HepG2 (cell line): ENCODE measurements around the gene ATG4B. TPM values are rescaled to one million over a fixed set of nuclear protein-coding genes. Genes with fewer than 3 reads are reported as not detected.

Experiments used
- ATAC-seq: fragments of 200-7000 bp; cut with Tn5 transposase; 3 replicates; pipeline ENCODE4 v1.9.1; 2020; ENCODE audit warnings: mild to moderate bottlenecking, moderate library complexity
- BruUV-seq: library from RNA; stranded (reverse); fragments of 400-500 nt; replicated peaks from 2 replicates; lab custom pipeline; 2021; lab: Mats Ljungman, UMichigan
- CTCF ChIA-PET: fragments of 300-600 bp; formaldehyde crosslinking; extraction: SDS; loops from one replicate; lab custom pipeline; 2021; ENCODE audit warnings: low total read pairs, inconsistent platforms, low intra/inter-chr PET ratio; lab: Yijun Ruan, JAX
- POLR2A ChIA-PET: fragments of 350-600 bp; sonication (Branson Sonifier 250); formaldehyde crosslinking; loops from one replicate; lab custom pipeline; 2020; ENCODE audit warnings: antibody characterized with exemption, inconsistent platforms; lab: Yijun Ruan, JAX
- DNase-seq: peaks from one replicate; pipeline ENCODE4 v3.0.0-alpha.2; 2015; ENCODE audit warnings: low spot score
- FAIRE-seq: peaks from 3 replicates; lab custom pipeline; 2011; peaks lifted over from hg19 to GRCh38; lab: Jason Lieb, UNC
- H2AFZ ChIP-seq: one replicate; pipeline ENCODE4 v1.6.1; 2011; ENCODE audit warnings: low read length, inconsistent platforms
- H3K27ac ChIP-seq: fragments of 300-600 bp; 3 replicates; pipeline ENCODE4 v1.8.0; 2011; ENCODE audit warnings: mixed run types, mild to moderate bottlenecking, mixed read lengths, low read length, inconsistent platforms; ENCODE audit not compliant: insufficient read depth; ENCODE audit errors: extremely low read length
- H3K27me3 ChIP-seq, 2 experiments: fragments of 200-600 bp in 1 of 2; 2 replicates in 1 of 2; 3 replicates in 1 of 2; pipeline versions ENCODE4 v1.6.0 to v1.8.0; 2011; ENCODE audit warnings: low read length in 2 of 2, mild to moderate bottlenecking in 2 of 2, moderate library complexity in 2 of 2, inconsistent platforms in 1 of 2; ENCODE audit not compliant: insufficient read depth in 2 of 2, control insufficient read depth in 1 of 2
- H3K36me3 ChIP-seq, 2 experiments: fragments of 200-600 bp in 1 of 2; replicated peaks in 1 of 2; 2 replicates in 1 of 2; 3 replicates in 1 of 2; pipeline versions ENCODE4 v1.5.1 to v1.8.0; 2011; ENCODE audit warnings: low read length in 2 of 2, inconsistent platforms in 1 of 2; ENCODE audit not compliant: insufficient read depth in 2 of 2, control insufficient read depth in 1 of 2
- H3K4me1 ChIP-seq: 2 replicates; pipeline ENCODE4 v1.5.1; 2012; ENCODE audit warnings: low read length, inconsistent platforms; ENCODE audit not compliant: insufficient read depth
- H3K4me2 ChIP-seq: 2 replicates; pipeline ENCODE4 v1.6.0; 2011; ENCODE audit warnings: low read depth, low read length, inconsistent platforms
- H3K4me3 ChIP-seq, 3 experiments: fragments of 200-600 bp in 1 of 3; sonication (generic), shearing (Covaris generic) in 1 of 3; replicated peaks in 1 of 3; 2 replicates each; pipeline ENCODE4 v1.5.1; 2011 to 2016; ENCODE audit warnings: low read length in 3 of 3, inconsistent platforms in 2 of 3, low read depth in 2 of 3, mild to moderate bottlenecking in 2 of 3, control low read depth in 1 of 3, mixed read lengths in 1 of 3; ENCODE audit not compliant: insufficient read depth in 1 of 3
- H3K79me2 ChIP-seq: one replicate; pipeline ENCODE4 v1.6.1; 2011; ENCODE audit warnings: low read length, inconsistent platforms; ENCODE audit not compliant: insufficient read depth
- H3K9ac ChIP-seq: 2 replicates; pipeline ENCODE4 v1.6.0; 2011; ENCODE audit warnings: mild to moderate bottlenecking, low read depth, low read length, inconsistent platforms; ENCODE audit not compliant: insufficient read depth
- H3K9me3 ChIP-seq: 2 replicates; pipeline ENCODE4 v1.5.1; 2012; ENCODE audit warnings: mild to moderate bottlenecking, low read length
- H4K20me1 ChIP-seq: 2 replicates; pipeline ENCODE4 v1.6.0; 2011; ENCODE audit warnings: inconsistent platforms, mild to moderate bottlenecking, low read length, moderate library complexity; ENCODE audit not compliant: insufficient read depth
- CREB3 ChIP-seq: sonication (generic); formaldehyde crosslinking; IDR thresholded peaks from 2 replicates; pipeline ENCODE4 v1.5.0; 2020; ENCODE audit warnings: missing genetic modification reagents
- PRDM10 ChIP-seq: sonication (generic); formaldehyde crosslinking; IDR thresholded peaks from 2 replicates; pipeline ENCODE4 v1.4.0; 2020; ENCODE audit warnings: low read depth, missing genetic modification reagents
- TERF1 ChIP-seq: sonication (generic); formaldehyde crosslinking; IDR thresholded peaks from 2 replicates; pipeline ENCODE4 v1.8.0; 2022; ENCODE audit warnings: mild to moderate bottlenecking, missing genetic modification reagents, moderate library complexity
- THAP11 ChIP-seq: IDR thresholded peaks from 2 replicates; pipeline ENCODE4 v1.6.1; 2016; ENCODE audit warnings: missing biosample characterization, missing genetic modification reagents
- ZBTB10 ChIP-seq: sonication (generic); formaldehyde crosslinking; IDR thresholded peaks from 2 replicates; pipeline ENCODE4 v1.4.0; 2020; ENCODE audit warnings: missing genetic modification reagents, borderline replicate concordance
- ZBTB49 ChIP-seq: sonication (generic); formaldehyde crosslinking; IDR thresholded peaks from 2 replicates; pipeline ENCODE4 v1.4.0; 2020; ENCODE audit warnings: missing genetic modification reagents, borderline replicate concordance
- ZNF17 ChIP-seq: sonication (generic); formaldehyde crosslinking; IDR thresholded peaks from 2 replicates; pipeline ENCODE4 v1.5.0; 2020; ENCODE audit warnings: mild to moderate bottlenecking, missing genetic modification reagents
- ZNF331 ChIP-seq: sonication (generic); formaldehyde crosslinking; IDR thresholded peaks from 2 replicates; pipeline ENCODE4 v1.4.0; 2020; ENCODE audit warnings: missing genetic modification reagents
- ZNF468 ChIP-seq: sonication (generic); formaldehyde crosslinking; IDR thresholded peaks from 2 replicates; pipeline ENCODE4 v1.8.0; 2022; ENCODE audit warnings: mild to moderate bottlenecking, moderate library complexity, missing genetic modification reagents
- ZNF644 ChIP-seq: IDR thresholded peaks from 2 replicates; pipeline ENCODE4 v1.6.1; 2016; ENCODE audit warnings: low read depth
- ZNF790 ChIP-seq: sonication (generic); formaldehyde crosslinking; IDR thresholded peaks from 2 replicates; pipeline ENCODE4 v1.8.0; 2022; ENCODE audit warnings: missing genetic modification reagents, mild to moderate bottlenecking, borderline replicate concordance
- ZSCAN30 ChIP-seq: sonication (generic); formaldehyde crosslinking; IDR thresholded peaks from 2 replicates; pipeline ENCODE4 v1.5.0; 2020; ENCODE audit warnings: mild to moderate bottlenecking, missing genetic modification reagents
- WGBS: methylation state at CpG from one replicate; pipeline ENCODE4 v1.1.6; 2017; ENCODE audit warnings: low lambda C conversion rate; 5-methylcytosine and 5-hydroxymethylcytosine counted together
- in situ Hi-C: cut with HindIII; loops from 2 replicates; pipeline ENCODE4 v1.10.0; 2017; ENCODE audit warnings: low pct_unique_long_range_greater_than_20kb; ENCODE audit not compliant: extremely low pct_ligation_motif_present
- intact Hi-C: fragments of 100-400 bp; cut with micrococcal nuclease; formaldehyde crosslinking; loops from one replicate; pipeline ENCODE4 v1.10.0; 2022; ENCODE audit not compliant: unreplicated experiment
- polyA plus RNA-seq, 8 experiments: library from polyadenylated mRNA; depleted of rRNA in 3 of 8; stranded (reverse) in 7 of 8; unstranded in 1 of 8; fragments of >200 nt; fragmentation: Illumina TruSeq in 4 of 8; extraction: Trizol in 4 of 8; gene quantifications; 2 replicates each; pipeline versions ENCODE4 v1.2.1 to v1.2.3, GENCODE V29; 2011 to 2016; ENCODE audit warnings: low read depth in 4 of 8, missing spikeins in 1 of 8, mixed read lengths in 1 of 8; ENCODE audit not compliant: insufficient read depth in 1 of 8
- total RNA-seq, 5 experiments: library from RNA; depleted of rRNA; stranded (reverse); fragments of >200 nt; fragmentation: Illumina TruSeq; extraction: Trizol; gene quantifications; 2 replicates each; pipeline ENCODE4 v1.2.3, GENCODE V29; 2016; ENCODE audit warnings: low read depth in 1 of 5

ATG4B gene
- total and polyA plus RNA-seq, 2 of the 13 experiments (the other 11 are each of a cell fraction or from before 2014, with no cell fraction given) = 95.5 to 239 TPM

- H4K20me1 ChIP-seq = no peaks in the 10 kb centered on the region
- H3K36me3 ChIP-seq = peaks cover 23 to 72% of the 10 kb centered on the region in 2 experiments
- no peak overlapping the region for H3K4me2 ChIP-seq
- H3K27ac ChIP-seq = no peak overlapping the region
- CTCF ChIA-PET = no interaction called here
- POLR2A ChIA-PET = interaction anchor here (3.0 kb wide), 1 partner anchor 10 kb away, joined by 10 read pairs; no protein-coding TSS in a partner anchor
- BruUV-seq = no TSS peak
- H2AFZ ChIP-seq = no peak overlapping the region
- no peaks in the 10 kb centered on the region for H3K79me2 ChIP-seq
- in situ Hi-C loops = no loop called here
- H3K27me3 ChIP-seq = no peaks in the 10 kb centered on the region
- no peak for DNase-seq
- WGBS = 96% methylated on average over 6 of the region's 6 CpGs
- H3K4me1 ChIP-seq = no peaks in the 10 kb centered on the region
- ATAC-seq = no peak
- no peaks in the 10 kb centered on the region for H3K9me3 ChIP-seq
- H3K9ac ChIP-seq = no peak overlapping the region
- intact Hi-C loops = loop anchor here (5.0 kb wide), 1 partner anchor 47 kb away; no protein-coding TSS in a partner anchor
- no peak for FAIRE-seq
- H3K4me3 ChIP-seq = no peak overlapping the region
- TF ChIP-seq ZNF17 (CRISPR knock-in tag) (no peak), PRDM10 (CRISPR knock-in tag) (no peak), ZNF790 (no peak), ZBTB10 (no peak), ZNF468 (CRISPR knock-in tag) (no peak), ZBTB49 (CRISPR knock-in tag) (no peak), ZNF331 (CRISPR knock-in tag) (no peak), THAP11 (CRISPR knock-in tag) (no peak), ZSCAN30 (CRISPR knock-in tag) (no peak), TERF1 (CRISPR knock-in tag) (no peak), ZNF644 (CRISPR knock-in tag) (no peak), CREB3 (CRISPR knock-in tag) (no peak)
Observed at GRCh38 chr2:241599615-241600014, 37.9 kb upstream of the ATG4B start.
